ENCODE results near the gene MBP. TPM values are rescaled to one million over a fixed set of nuclear protein-coding genes. Genes with fewer than 3 reads are reported as not detected.

The MBP gene
- total and polyA plus RNA-seq, 2 of the 4 experiments (the other 2 are of a cell fraction), result 0.72 to 0.90 TPM

DNA sequence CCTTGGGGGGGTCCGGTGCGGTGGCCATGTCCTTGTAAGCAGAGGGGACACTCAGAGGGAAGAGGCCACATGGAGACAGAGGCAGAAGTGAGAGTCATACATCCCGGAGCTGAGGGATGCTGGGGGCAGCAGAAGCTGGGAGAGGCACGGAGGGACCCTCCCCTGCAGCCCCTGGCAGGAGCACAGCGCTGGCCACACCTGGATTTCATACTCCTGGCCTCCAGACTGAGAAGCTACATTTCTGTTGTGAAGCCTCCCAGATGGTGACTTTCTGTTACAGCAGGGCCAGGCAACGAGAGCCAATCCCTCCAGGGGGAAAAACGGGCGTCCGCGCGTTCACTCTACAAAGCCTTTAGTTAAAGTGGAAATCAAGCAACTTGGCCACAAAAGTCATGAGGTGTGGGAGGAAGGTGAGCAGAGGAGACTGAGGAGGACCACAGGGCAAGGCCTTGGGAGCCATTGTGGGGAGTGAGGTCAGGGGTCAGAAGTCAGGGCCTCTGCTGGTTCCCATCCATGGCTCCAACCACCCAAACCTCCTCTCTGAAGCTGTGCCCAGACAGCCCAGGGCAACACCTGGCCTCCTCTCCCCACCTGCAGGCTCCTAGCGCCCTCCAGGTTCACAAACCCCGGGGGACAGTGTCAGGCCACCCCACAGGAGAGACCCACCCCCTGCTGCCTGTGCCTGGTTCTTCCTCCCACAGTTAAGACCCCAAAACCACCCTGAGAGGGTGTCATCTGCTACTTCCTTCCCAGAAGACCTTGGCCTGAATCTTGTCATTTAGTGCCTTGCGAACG is 4.5 kb upstream of the MBP start (continued):
- no peak for TF ChIP-seq RAD21 (IDR thresholded peaks at IDR 0.05; ENCODE audit: low read length)

DNA sequence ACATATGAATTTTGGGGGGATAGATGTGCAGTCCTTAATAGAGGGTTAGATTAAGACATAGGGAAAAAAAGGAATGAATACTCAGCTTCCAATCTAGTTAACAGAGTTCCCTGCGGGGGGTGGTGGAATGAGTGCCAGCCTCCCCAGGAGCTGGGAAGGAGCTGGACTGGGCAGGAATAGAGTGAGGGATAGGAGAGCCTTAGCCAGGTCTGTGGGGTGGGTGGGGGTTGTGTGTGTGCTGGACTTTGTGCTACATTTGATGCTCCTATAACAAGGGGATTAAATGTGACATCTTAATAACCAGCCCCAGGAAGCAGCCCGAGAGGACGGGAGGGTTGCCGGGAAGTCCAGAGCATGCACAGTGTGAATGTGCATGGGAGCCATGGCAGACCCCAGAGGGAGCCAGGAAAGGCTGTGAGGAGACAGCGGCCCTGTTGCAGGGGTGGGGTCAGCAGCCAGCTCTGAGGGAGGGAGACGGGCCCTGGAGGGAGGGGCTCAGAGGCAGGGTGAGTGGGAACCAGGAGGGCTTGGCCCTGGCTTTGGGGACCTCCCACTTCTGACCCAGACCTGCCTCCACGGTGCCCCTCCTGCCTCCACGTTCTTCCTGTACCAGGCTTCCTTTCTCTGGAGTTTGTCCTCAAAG is 3.6 kb upstream of the MBP start:
- Histone ChIP-seq H2BK15ac (ENCODE audit: low read depth, low read length) (no peak overlapping the region), H3K23ac (ENCODE audit: low read depth, low read length) (no peak overlapping the region), H2AK5ac (ENCODE audit: low read depth, low read length) (no peak overlapping the region), H3K4me2 (ENCODE audit: low read depth, low read length) (no peak overlapping the region), H4K91ac (ENCODE audit: insufficient read depth, low read depth, low read length) (no peak overlapping the region), H3K4me1 (ENCODE audit: control insufficient read depth, insufficient read depth, low read length) (peaks cover 3% of the 10 kb centered on the region; the same call in 1 of the 2 replicates), H3K27me3 (ENCODE audit: control insufficient read depth, insufficient read depth, low read length) (peaks cover 12% of the 10 kb centered on the region), H2BK5ac (ENCODE audit: low read depth, low read length, poor library complexity, severe bottlenecking) (no peak overlapping the region), H4K5ac (ENCODE audit: low read depth, low read length) (no peak overlapping the region), H3K56ac (ENCODE audit: extremely low read depth, insufficient read depth, low read length) (no peak overlapping the region), H3K27ac (ENCODE audit: insufficient read depth, low read length) (no peak overlapping the region), H3K9me3 (ENCODE audit: control insufficient read depth, insufficient read depth, low read length) (no peaks in the 10 kb centered on the region), H2BK20ac (ENCODE audit: low read depth, low read length) (no peak overlapping the region), H3K79me1 (ENCODE audit: low read depth in 1 of 2, low read length in 2 of 2) (no peaks in the 10 kb centered on the region), H2BK120ac (ENCODE audit: low read depth, low read length) (no peak overlapping the region), H3K4ac (ENCODE audit: low read depth, low read length) (no peak overlapping the region), H3K4me3 (ENCODE audit: insufficient read depth, low read depth, low read length) (no peak overlapping the region), H3K36me3 (ENCODE audit: control insufficient read depth, insufficient read depth, low read length) (no peaks in the 10 kb centered on the region), H3K18ac (ENCODE audit: low read depth, low read length) (no peak overlapping the region), H4K8ac (ENCODE audit: low read depth in 2 of 2, low read length in 2 of 2) (no peak overlapping the region), H3K14ac (replicated peaks; ENCODE audit: low read depth, low read length) (no peak overlapping the region), H3K9ac (ENCODE audit: low read depth, low read length) (no peak overlapping the region), H4K20me1 (ENCODE audit: insufficient read depth, low read length) (no peaks in the 10 kb centered on the region), H2AFZ (replicated peaks; ENCODE audit: low read length, poor library complexity) (no peak overlapping the region), H2AK9ac (replicated peaks; ENCODE audit: low read depth, low read length, poor library complexity) (no peak overlapping the region), H3K9me1 (ENCODE audit: insufficient read depth, low read length) (no peaks in the 10 kb centered on the region)
- ChIA-PET POLR2A (ENCODE audit: unreplicated experiment) (no interaction called here), CTCF (no interaction called here)
- no TSS peak for BruUV-seq (replicated peaks)
- ATAC-seq (ENCODE audit: low read depth) (no peak), DNase-seq (no peak)
- in situ Hi-C loops (cut with MboI; ENCODE audit: low sequenced_read_pairs) (no loop called here), intact Hi-C loops (cut with micrococcal nuclease) (no loop called here), dilution Hi-C loops (cut with HindIII; ENCODE audit: low sequenced_read_pairs, unreplicated experiment) (no loop called here)
- 80% methylated on average over 1 of the region's 8 CpGs; no CpG with 5 or more reads in 1 of the 2 experiments for WGBS, 2 experiments (ENCODE audit: extremely low coverage in 2 of 2, insufficient read length in 1 of 2)
- no peak for TF ChIP-seq SMC3 (IDR thresholded peaks at IDR 0.05; ENCODE audit: low read depth, low read length)
- no peak for TF ChIP-seq ELK1 (IDR thresholded peaks at IDR 0.05; ENCODE audit: borderline replicate concordance, low read depth, low read length)
- TF ChIP-seq RFX5 (IDR thresholded peaks at IDR 0.05; ENCODE audit: low read depth, low read length), result no peak
- no peak for TF ChIP-seq CTCF (conservative IDR thresholded peaks at IDR 0.05; ENCODE audit: low read depth, low read length)
- no peak for TF ChIP-seq MAFK (IDR thresholded peaks at IDR 0.05; ENCODE audit: low read depth, low read length)
- no peak for TF ChIP-seq CHD1 (IDR thresholded peaks at IDR 0.05; ENCODE audit: low read depth, low read length)
- TF ChIP-seq FOS (IDR thresholded peaks at IDR 0.05; ENCODE audit: low read depth, low read length), result no peak
- no peak for TF ChIP-seq BHLHE40 (IDR thresholded peaks at IDR 0.05; ENCODE audit: low read depth, low read length)
- TF ChIP-seq MAZ (IDR thresholded peaks at IDR 0.05; ENCODE audit: borderline replicate concordance, low read depth, low read length), result no peak
- TF ChIP-seq POLR2A (IDR thresholded peaks at IDR 0.05; ENCODE audit: low read depth, low read length), result no peak
- TF ChIP-seq, protein P1, sequence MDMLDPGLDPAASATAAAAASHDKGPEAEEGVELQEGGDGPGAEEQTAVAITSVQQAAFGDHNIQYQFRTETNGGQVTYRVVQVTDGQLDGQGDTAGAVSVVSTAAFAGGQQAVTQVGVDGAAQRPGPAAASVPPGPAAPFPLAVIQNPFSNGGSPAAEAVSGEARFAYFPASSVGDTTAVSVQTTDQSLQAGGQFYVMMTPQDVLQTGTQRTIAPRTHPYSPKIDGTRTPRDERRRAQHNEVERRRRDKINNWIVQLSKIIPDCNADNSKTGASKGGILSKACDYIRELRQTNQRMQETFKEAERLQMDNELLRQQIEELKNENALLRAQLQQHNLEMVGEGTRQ (IDR thresholded peaks at IDR 0.05; ENCODE audit: low read depth, low read length), result no peak
- no peak for TF ChIP-seq CEBPB (IDR thresholded peaks at IDR 0.05; ENCODE audit: low read depth, low read length)

Data from IMR-90 (cell line).